VCaP (cell line): ENCODE measurements around the gene SLFN11.

Source experiments
- H3K27ac ChIP-seq: fragments of 450-650 bp; 2 replicates; pipeline ENCODE4 v1.5.1; 2017
- CTCF ChIP-seq: fragments of 450-650 bp; conservative IDR thresholded peaks from 2 replicates; pipeline ENCODE4 v1.5.1; 2017; ENCODE audit warnings: mild to moderate bottlenecking, moderate library complexity

The SLFN11 gene

GRCh38 chr17:35373984-35374765 lies 754 bp upstream of the SLFN11 start:
- TF ChIP-seq CTCF = no peak
- H3K27ac ChIP-seq = no peak overlapping the region

- no peak for TF ChIP-seq CTCF
- no peak overlapping the region for H3K27ac ChIP-seq
Observed at GRCh38 chr17:35372846-35373533, 431 bp downstream of the SLFN11 start.

GRCh38 chr17:35371934-35372333 lies 1.5 kb downstream of the SLFN11 start:
- H3K27ac ChIP-seq = no peak overlapping the region
- TF ChIP-seq CTCF = no peak

GRCh38 chr17:35368081-35368830 lies 5.2 kb downstream of the SLFN11 start:
- no peak for TF ChIP-seq CTCF
- H3K27ac ChIP-seq = no peak overlapping the region

GRCh38 chr17:35361027-35361426 lies 12.4 kb downstream of the SLFN11 start:
- no peak overlapping the region for H3K27ac ChIP-seq
- TF ChIP-seq CTCF = no peak

- no peak overlapping the region for H3K27ac ChIP-seq
- no peak for TF ChIP-seq CTCF
Observed at GRCh38 chr17:35359398-35359797, 14.0 kb downstream of the SLFN11 start.

GRCh38 chr17:35352284-35352683 lies 21.1 kb downstream of the SLFN11 start:
- no peak for TF ChIP-seq CTCF
- H3K27ac ChIP-seq = no peak overlapping the region
